ENCODE measurements around the gene U2AF2. TPM values are rescaled to one million over a fixed set of nuclear protein-coding genes. Genes with fewer than 3 reads are reported as not detected.

The U2AF2 gene
- total and polyA plus RNA-seq, 2 of the 8 experiments (the other 6 are each of a cell fraction or from before 2014, with no cell fraction given), result 162 to 252 TPM

DNA sequence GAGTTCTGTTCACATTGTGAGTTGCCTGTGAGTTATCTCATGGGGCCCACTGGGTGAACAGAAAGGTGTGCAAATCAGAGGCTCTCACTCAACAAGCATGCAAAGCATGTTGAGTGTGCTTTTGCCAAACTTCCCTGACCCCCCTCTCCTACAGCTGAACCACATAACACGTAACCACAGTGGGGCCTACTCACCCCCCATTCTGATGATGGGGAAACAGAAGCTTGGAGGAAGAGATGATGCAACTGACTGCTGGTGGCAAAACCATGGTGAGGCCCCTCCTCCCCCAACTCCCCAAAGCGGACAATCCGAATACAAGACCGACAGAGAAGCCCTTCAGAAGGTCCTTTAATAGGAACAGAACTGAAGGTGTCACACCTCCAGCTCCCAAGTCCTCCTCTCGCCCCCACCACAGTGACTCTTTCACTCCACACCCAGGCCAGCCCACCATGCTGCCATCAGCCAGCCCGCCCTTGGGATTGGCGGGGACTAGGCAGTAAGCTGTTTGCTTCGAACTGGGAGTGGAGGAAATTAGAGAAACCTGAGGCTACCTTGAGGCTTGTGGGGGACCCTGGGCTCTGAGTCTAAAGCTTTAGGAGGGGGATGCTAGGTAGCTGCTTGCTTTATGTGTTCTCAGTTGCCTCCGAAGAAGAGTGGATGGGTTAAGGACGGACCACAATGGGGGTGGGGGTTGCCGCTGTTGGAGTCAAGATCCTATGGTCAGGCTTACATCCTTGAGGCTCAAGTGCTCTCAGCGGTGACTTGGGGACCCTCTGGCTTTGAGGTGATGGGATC, 34.2 kb upstream of the U2AF2 start:
- no peaks in the 10 kb centered on the region for H3K79me1 ChIP-seq (ENCODE audit: low read depth, low read length)
- POLR2A ChIA-PET (ENCODE audit: partially characterized antibody), result interaction anchor here (0.5 to 6.8 kb wide), 12 partner anchors 9 to 507 kb away, joined by 3 to 32 read pairs (median 4); partner anchors contain the start of genes FIZ1, UBE2S, ZNF524 and ZNF865
- no peak overlapping the region for H4K91ac ChIP-seq (replicated peaks; ENCODE audit: insufficient read length, low read length)
- peaks cover 0 to 2% (median 0%) of the 10 kb centered on the region in 4 experiments; a peak in 1 of 7 replicates for H3K27me3 ChIP-seq (replicated peaks in 1 of 4; ENCODE audit: control insufficient read depth in 3 of 4, extremely low read depth in 1 of 4, insufficient read depth in 3 of 4, low read length in 3 of 4)
- H3K9ac ChIP-seq (replicated peaks in 1 of 4; ENCODE audit: extremely low read depth in 1 of 4, low read depth in 3 of 4, low read length in 3 of 4), result no peak overlapping the region
- H2BK120ac ChIP-seq (replicated peaks; ENCODE audit: low read depth, low read length), result no peak overlapping the region
- no peak overlapping the region for H3K14ac ChIP-seq (ENCODE audit: insufficient read length)
- H3K27ac ChIP-seq (ENCODE audit: low read depth, low read length), result no peak overlapping the region
- H4K5ac ChIP-seq (ENCODE audit: insufficient read length, low read depth, low read length), result no peak overlapping the region
- no peak overlapping the region for H2BK12ac ChIP-seq (ENCODE audit: low read depth, low read length)
- no peak overlapping the region for H3K4me2 ChIP-seq (ENCODE audit: insufficient read depth in 1 of 2, low read depth in 2 of 2, low read length in 2 of 2)
- peaks cover 0 to 3% (median 0%) of the 10 kb centered on the region in 4 experiments; a peak in 3 of 7 replicates for H3K4me1 ChIP-seq (replicated peaks in 1 of 4; ENCODE audit: control insufficient read depth in 3 of 4, insufficient read depth in 4 of 4, low read length in 3 of 4)
- H3K79me2 ChIP-seq (ENCODE audit: control insufficient read depth in 1 of 2, insufficient read depth in 2 of 2, low read length in 2 of 2), result no peaks in the 10 kb centered on the region
- H2BK5ac ChIP-seq (ENCODE audit: low read depth, low read length), result no peak overlapping the region
- no peaks in the 10 kb centered on the region for H3K23me2 ChIP-seq (ENCODE audit: low read depth, low read length)
- no peak overlapping the region for H2AFZ ChIP-seq (ENCODE audit: low read length)
- WGBS, 2 experiments (ENCODE audit: extremely low coverage in 1 of 2, insufficient coverage in 1 of 2, insufficient read length in 1 of 2, insufficient replicate concordance in 2 of 2, low coverage in 1 of 2, low lambda C conversion rate in 2 of 2, missing lambda C conversion rate in 1 of 2), result 89% methylated on average over 12 of the region's 12 CpGs; no CpG with 5 or more reads in 1 of the 2 experiments
- FAIRE-seq, result no peak
- CTCF ChIA-PET (ENCODE audit: partially characterized antibody), result interaction anchor here (0.6 to 8.0 kb wide), 4 partner anchors 9 to 478 kb away, joined by 3 to 38 read pairs (median 6); no protein-coding TSS in a partner anchor
- peak in 1 of 2 experiments; percentile 29; a peak in 2 of 3 replicates for TF ChIP-seq POLR2A (IDR thresholded peaks at IDR 0.05; ENCODE audit: control extremely low read depth in 1 of 2, low read depth in 2 of 2, low read length in 2 of 2)
- TF ChIP-seq SIRT6 (IDR thresholded peaks at IDR 0.05; ENCODE audit: low read length), result no peak
- TF ChIP-seq KDM4A (IDR thresholded peaks at IDR 0.05; ENCODE audit: low read depth, low read length, severe bottlenecking), result no peak
- TF ChIP-seq, protein P1, sequence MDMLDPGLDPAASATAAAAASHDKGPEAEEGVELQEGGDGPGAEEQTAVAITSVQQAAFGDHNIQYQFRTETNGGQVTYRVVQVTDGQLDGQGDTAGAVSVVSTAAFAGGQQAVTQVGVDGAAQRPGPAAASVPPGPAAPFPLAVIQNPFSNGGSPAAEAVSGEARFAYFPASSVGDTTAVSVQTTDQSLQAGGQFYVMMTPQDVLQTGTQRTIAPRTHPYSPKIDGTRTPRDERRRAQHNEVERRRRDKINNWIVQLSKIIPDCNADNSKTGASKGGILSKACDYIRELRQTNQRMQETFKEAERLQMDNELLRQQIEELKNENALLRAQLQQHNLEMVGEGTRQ (IDR thresholded peaks at IDR 0.05; ENCODE audit: low read length), result no peak
- TF ChIP-seq TCF12 (IDR thresholded peaks at IDR 0.05; ENCODE audit: low read depth, low read length), result no peak
- no peak for TF ChIP-seq FOSL1 (IDR thresholded peaks at IDR 0.05; ENCODE audit: insufficient read depth, low read depth, low read length)
- TF ChIP-seq CREB1 (IDR thresholded peaks at IDR 0.05), result no peak
- no peak overlapping the region for H2BK20ac ChIP-seq (ENCODE audit: low read length)
- no peak for DNase-seq (ENCODE audit: low read depth in 1 of 2, low spot score in 2 of 2)
- no peak overlapping the region for H4K8ac ChIP-seq (ENCODE audit: extremely low read depth, insufficient read depth, low read length)
- no peak overlapping the region for H3K4me3 ChIP-seq (ENCODE audit: extremely low read depth in 1 of 4, insufficient read depth in 2 of 4, low read depth in 3 of 4, low read length in 4 of 4)
- no peak overlapping the region for H3K23ac ChIP-seq (ENCODE audit: insufficient read length)
- no peak overlapping the region for H3K4ac ChIP-seq (replicated peaks; ENCODE audit: insufficient read length, low read depth, low read length)
- no peaks in the 10 kb centered on the region; a peak in 1 of 4 replicates for H3K9me3 ChIP-seq (ENCODE audit: insufficient read depth in 2 of 2, low read depth in 1 of 2, low read length in 1 of 2)
- peaks cover 1 to 5% of the 10 kb centered on the region in 2 experiments for H4K20me1 ChIP-seq (replicated peaks in 1 of 2; ENCODE audit: control insufficient read depth in 1 of 2, insufficient read depth in 2 of 2, low read length in 2 of 2)
- H3K18ac ChIP-seq (ENCODE audit: extremely low read depth, low read length), result no peak overlapping the region
- peaks cover 0 to 22% (median 4%) of the 10 kb centered on the region in 4 experiments; a peak in 6 of 8 replicates for H3K36me3 ChIP-seq (ENCODE audit: control insufficient read depth in 2 of 4, insufficient read depth in 4 of 4, low read length in 3 of 4)
- no peak overlapping the region for H3K56ac ChIP-seq (replicated peaks; ENCODE audit: insufficient read length, low read depth, low read length)
- no peak overlapping the region for H2BK15ac ChIP-seq (ENCODE audit: low read length)
- H2AK5ac ChIP-seq (ENCODE audit: low read depth, low read length), result no peak overlapping the region

All from H1 (cell line).